SK-N-SH treated with all-trans-retinoic acid at 6 μM for 48 hours (cell line): ENCODE data around the gene IGDCC3.

Experiments used
- CREB5 ChIP-seq: fragments of 250-450 bp; sonication (Bioruptor Pico); IDR thresholded peaks from 2 replicates; pipeline ENCODE4 v1.5.1; 2020; ENCODE audit warnings: low read depth, mild to moderate bottlenecking, moderate library complexity
- CSDC2 ChIP-seq: fragments of 250-450 bp; sonication (Bioruptor Pico); IDR thresholded peaks from 2 replicates; pipeline ENCODE4 v1.5.0; 2020; ENCODE audit warnings: mild to moderate bottlenecking, moderate library complexity
- ISL1 ChIP-seq: fragments of 250-450 bp; sonication (Bioruptor Pico); IDR thresholded peaks from 2 replicates; pipeline ENCODE4 v2.1.2; 2022; ENCODE audit warnings: mild to moderate bottlenecking, moderate library complexity
- OSR1 ChIP-seq: fragments of 250-450 bp; sonication (Bioruptor Pico); IDR thresholded peaks from 2 replicates; pipeline ENCODE4 v1.8.0; 2022; ENCODE audit warnings: moderate library complexity, mild to moderate bottlenecking, inconsistent platforms
- PATZ1 ChIP-seq: fragments of 250-450 bp; sonication (Bioruptor Pico); IDR thresholded peaks from 2 replicates; pipeline ENCODE4 v1.8.0; 2020; ENCODE audit warnings: mild to moderate bottlenecking, moderate library complexity, borderline replicate concordance
- RARB ChIP-seq: fragments of 250-450 bp; sonication (Bioruptor Pico); IDR thresholded peaks from 2 replicates; pipeline ENCODE4 v1.8.0; 2021; ENCODE audit warnings: mild to moderate bottlenecking, moderate library complexity
- SNAI2 ChIP-seq: fragments of 250-450 bp; sonication (Bioruptor Pico); IDR thresholded peaks from 2 replicates; pipeline ENCODE4 v1.5.0; 2020; ENCODE audit warnings: mild to moderate bottlenecking, moderate library complexity
- TCF4 ChIP-seq: fragments of 250-450 bp; sonication (Bioruptor Pico); IDR thresholded peaks from 2 replicates; pipeline ENCODE4 v1.8.0; 2021; ENCODE audit warnings: mild to moderate bottlenecking, moderate library complexity, borderline replicate concordance
- TOX ChIP-seq: fragments of 250-450 bp; sonication (Bioruptor Pico); IDR thresholded peaks from 2 replicates; pipeline ENCODE4 v1.8.0; 2021; ENCODE audit warnings: mild to moderate bottlenecking, moderate library complexity, borderline replicate concordance
- TSHZ2 ChIP-seq: fragments of 250-450 bp; sonication (Bioruptor Pico); IDR thresholded peaks from 2 replicates; pipeline ENCODE4 v1.5.0; 2020; ENCODE audit warnings: mild to moderate bottlenecking, moderate library complexity
- ZC3H10 ChIP-seq: fragments of 250-450 bp; sonication (Bioruptor Pico); IDR thresholded peaks from 2 replicates; pipeline ENCODE4 v1.5.1; 2021; ENCODE audit warnings: mild to moderate bottlenecking, moderate library complexity
- ZFP3 ChIP-seq: fragments of 250-450 bp; sonication (Bioruptor Pico); IDR thresholded peaks from 2 replicates; pipeline ENCODE4 v1.5.0; 2020; ENCODE audit warnings: mild to moderate bottlenecking, moderate library complexity
- ZFP30 ChIP-seq: fragments of 450-650 bp; formaldehyde crosslinking; IDR thresholded peaks from 2 replicates; pipeline ENCODE4 v1.5.0; 2022; ENCODE audit warnings: mild to moderate bottlenecking, moderate library complexity
- ZNF70 ChIP-seq: fragments of 450-650 bp; formaldehyde crosslinking; IDR thresholded peaks from 2 replicates; pipeline ENCODE4 v1.5.0; 2020; ENCODE audit warnings: mild to moderate bottlenecking, moderate library complexity

GRCh38 chr15:65300924-65301441, 76.8 kb downstream of the IGDCC3 start:
- TF ChIP-seq RARB (CRISPR knock-in tag) (no peak), PATZ1 (CRISPR knock-in tag) (no peak), ISL1 (no peak), TCF4 (CRISPR knock-in tag) (no peak), SNAI2 (CRISPR knock-in tag) (no peak), ZFP3 (CRISPR knock-in tag) (no peak), ZFP30 (CRISPR knock-in tag) (no peak), CREB5 (no peak), OSR1 (no peak), ZNF70 (CRISPR knock-in tag) (no peak), TSHZ2 (CRISPR knock-in tag) (no peak), ZC3H10 (CRISPR knock-in tag) (no peak), CSDC2 (CRISPR knock-in tag) (no peak), TOX (no peak)
